ENCODE measurements around the gene DCLRE1C. TPM values are rescaled to one million over a fixed set of nuclear protein-coding genes. Genes with fewer than 3 reads are reported as not detected.

The DCLRE1C gene
- total and polyA plus RNA-seq, 2 of the 8 experiments (the other 6 are each of a cell fraction or from before 2014, with no cell fraction given): 0.77 to 7.4 TPM

DNA sequence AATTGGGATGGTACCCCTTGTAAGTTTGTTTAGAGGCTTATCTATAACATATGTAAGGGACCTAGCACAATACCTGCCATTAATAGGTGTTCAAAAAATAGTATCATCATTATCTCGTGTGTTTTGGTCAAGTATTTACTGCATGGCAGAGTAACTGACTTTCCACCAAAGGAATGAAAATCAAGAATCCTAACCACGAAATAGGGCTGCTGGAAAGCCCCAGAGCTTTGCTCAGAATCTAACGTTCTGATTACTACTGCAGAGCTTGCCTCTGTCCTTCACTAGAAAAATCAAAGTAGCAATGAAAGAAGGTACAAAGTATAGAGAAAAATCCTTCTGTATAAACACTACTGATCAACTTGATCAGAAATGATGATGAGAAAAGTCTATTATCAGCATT is 34.9 kb downstream of the DCLRE1C start:
- Histone ChIP-seq H2BK5ac (ENCODE audit: low read depth, low read length) (no peak overlapping the region), H3K18ac (ENCODE audit: extremely low read depth, low read length) (no peak overlapping the region), H2BK12ac (ENCODE audit: low read depth, low read length) (no peak overlapping the region), H2BK120ac (replicated peaks; ENCODE audit: low read depth, low read length) (no peak overlapping the region), H3K27ac (ENCODE audit: low read depth, low read length) (no peak overlapping the region), H3K9ac (replicated peaks in 1 of 4; ENCODE audit: extremely low read depth in 1 of 4, low read depth in 3 of 4, low read length in 3 of 4) (no peak overlapping the region), H3K56ac (replicated peaks; ENCODE audit: insufficient read length, low read depth, low read length) (no peak overlapping the region), H2AFZ (ENCODE audit: low read length) (no peak overlapping the region), H4K20me1 (replicated peaks in 1 of 2; ENCODE audit: control insufficient read depth in 1 of 2, insufficient read depth in 2 of 2, low read length in 2 of 2) (peaks cover 0 to 2% of the 10 kb centered on the region in 2 experiments), H3K14ac (ENCODE audit: insufficient read length) (no peak overlapping the region), H3K4me3 (ENCODE audit: extremely low read depth in 1 of 4, insufficient read depth in 2 of 4, low read depth in 3 of 4, low read length in 4 of 4) (no peak overlapping the region), H4K91ac (replicated peaks; ENCODE audit: insufficient read length, low read length) (no peak overlapping the region), H3K9me3 (ENCODE audit: insufficient read depth in 2 of 2, low read depth in 1 of 2, low read length in 1 of 2) (peaks cover 0 to 7% of the 10 kb centered on the region in 2 experiments; a peak in 1 of 4 replicates), H3K23me2 (ENCODE audit: low read depth, low read length) (no peaks in the 10 kb centered on the region), H3K36me3 (ENCODE audit: control insufficient read depth in 2 of 4, insufficient read depth in 4 of 4, low read length in 3 of 4) (peaks cover 0 to 32% (median 18%) of the 10 kb centered on the region in 4 experiments; a peak in 6 of 8 replicates), H4K8ac (ENCODE audit: extremely low read depth, insufficient read depth, low read length) (no peak overlapping the region), H3K23ac (ENCODE audit: insufficient read length) (no peak overlapping the region), H3K27me3 (replicated peaks in 1 of 4; ENCODE audit: control insufficient read depth in 3 of 4, extremely low read depth in 1 of 4, insufficient read depth in 3 of 4, low read length in 3 of 4) (no peaks in the 10 kb centered on the region), H2AK5ac (ENCODE audit: low read depth, low read length) (no peak overlapping the region), H3K4me2 (ENCODE audit: insufficient read depth in 1 of 2, low read depth in 2 of 2, low read length in 2 of 2) (no peak overlapping the region), H4K5ac (ENCODE audit: insufficient read length, low read depth, low read length) (no peak overlapping the region), H3K79me1 (ENCODE audit: low read depth, low read length) (no peaks in the 10 kb centered on the region), H2BK20ac (ENCODE audit: low read length) (no peak overlapping the region), H3K79me2 (ENCODE audit: control insufficient read depth in 1 of 2, insufficient read depth in 2 of 2, low read length in 2 of 2) (no peaks in the 10 kb centered on the region), H3K4ac (replicated peaks; ENCODE audit: insufficient read length, low read depth, low read length) (no peak overlapping the region), H3K4me1 (replicated peaks in 1 of 4; ENCODE audit: control insufficient read depth in 3 of 4, insufficient read depth in 4 of 4, low read length in 3 of 4) (no peaks in the 10 kb centered on the region), H2BK15ac (ENCODE audit: low read length) (no peak overlapping the region)
- 91% methylated on average over 3 of the region's 3 CpGs; no CpG with 5 or more reads in 1 of the 2 experiments for WGBS, 2 experiments (ENCODE audit: extremely low coverage in 1 of 2, insufficient coverage in 1 of 2, insufficient read length in 1 of 2, insufficient replicate concordance in 2 of 2, low coverage in 1 of 2, low lambda C conversion rate in 2 of 2, missing lambda C conversion rate in 1 of 2)
- DNase-seq (ENCODE audit: low read depth in 1 of 2, low spot score in 2 of 2) (no peak), FAIRE-seq (no peak)
- no peak for TF ChIP-seq YY1 (IDR thresholded peaks at IDR 0.05; ENCODE audit: low read depth, low read length)
- TF ChIP-seq POLR2A (IDR thresholded peaks at IDR 0.05; ENCODE audit: control extremely low read depth in 1 of 2, low read depth in 2 of 2, low read length in 2 of 2): no peak
- TF ChIP-seq CBX5 (IDR thresholded peaks at IDR 0.05; ENCODE audit: low read depth, low read length): no peak
- no peak for TF ChIP-seq SP4 (IDR thresholded peaks at IDR 0.05; ENCODE audit: low read length)
- no peak for TF ChIP-seq HDAC2 (IDR thresholded peaks at IDR 0.05; ENCODE audit: borderline replicate concordance in 1 of 2, low read depth in 2 of 2, low read length in 2 of 2)
- no peak for TF ChIP-seq CBX8 (IDR thresholded peaks at IDR 0.05; ENCODE audit: borderline replicate concordance, low read depth, low read length)
- TF ChIP-seq RNF2 (IDR thresholded peaks at IDR 0.05; ENCODE audit: borderline replicate concordance, low read depth, low read length, missing control alignments, poor library complexity, severe bottlenecking): no peak
- no peak for TF ChIP-seq SP1 (IDR thresholded peaks at IDR 0.05; ENCODE audit: low read depth, low read length)
- POLR2A ChIA-PET (ENCODE audit: partially characterized antibody): interaction anchor here (1.4 kb wide), 1 partner anchor 40 kb away, joined by 4 read pairs; the partner anchor contains the start of gene SUV39H2
- CTCF ChIA-PET (ENCODE audit: partially characterized antibody): interaction anchor here (0.8 to 1.6 kb wide), 3 partner anchors 14 to 29 kb away, joined by 3 to 6 read pairs (median 3); no protein-coding TSS in a partner anchor

All from H1 (cell line).